ENCODE results near the gene NEK1.

Gene NEK1

DNA sequence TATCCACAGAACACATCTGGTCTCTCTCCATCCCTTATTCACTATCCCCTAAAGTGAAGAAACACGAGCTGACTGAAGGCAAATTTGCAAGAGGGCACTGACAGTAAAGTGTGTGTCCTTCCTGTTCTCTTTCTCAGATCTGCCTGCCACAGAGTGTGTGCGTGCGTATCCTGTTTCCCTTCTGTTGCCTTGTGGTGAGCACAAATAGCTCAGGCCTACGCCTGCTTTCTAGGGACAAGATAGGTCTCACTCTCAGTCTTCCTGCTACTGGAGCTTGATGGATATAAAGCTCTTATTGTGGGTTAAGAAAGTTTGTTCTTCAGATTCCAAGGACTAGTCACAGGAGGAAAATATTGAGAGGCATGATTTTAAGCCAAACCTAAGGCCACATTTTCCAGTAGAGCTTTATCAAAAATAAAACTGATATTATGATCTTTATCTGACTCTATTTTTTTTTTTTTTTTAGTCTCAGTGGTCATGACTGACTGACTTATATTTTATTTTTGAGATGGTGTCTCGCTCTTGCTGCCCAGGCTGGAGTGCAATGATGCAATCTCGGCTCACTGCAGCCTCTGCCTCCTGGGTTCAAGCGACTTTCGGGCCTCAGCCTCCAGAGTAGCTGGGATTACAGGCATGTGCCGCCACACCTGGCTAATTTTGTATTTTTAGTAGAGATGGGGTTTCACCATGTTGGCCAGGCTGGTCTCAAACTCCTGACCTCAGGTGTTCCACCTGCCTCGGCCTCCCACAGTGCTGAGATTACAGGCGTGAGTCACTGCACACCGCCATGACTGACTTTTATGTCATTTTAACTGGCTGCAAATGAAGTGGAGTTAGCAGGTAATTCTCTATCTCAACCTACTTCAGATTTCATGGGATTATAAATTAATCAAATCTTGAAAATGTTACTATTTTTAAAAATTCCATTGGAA, 201.3 kb downstream of the NEK1 start:
- no peak overlapping the region for H3K4me3 ChIP-seq (replicated peaks; ENCODE audit: low read depth, low read length)
- peak; percentile 60 for DNase-seq (ENCODE audit: low read depth)
- no peak for TF ChIP-seq CTCF (IDR thresholded peaks at IDR 0.05; ENCODE audit: low read length, missing control alignments)

DNA sequence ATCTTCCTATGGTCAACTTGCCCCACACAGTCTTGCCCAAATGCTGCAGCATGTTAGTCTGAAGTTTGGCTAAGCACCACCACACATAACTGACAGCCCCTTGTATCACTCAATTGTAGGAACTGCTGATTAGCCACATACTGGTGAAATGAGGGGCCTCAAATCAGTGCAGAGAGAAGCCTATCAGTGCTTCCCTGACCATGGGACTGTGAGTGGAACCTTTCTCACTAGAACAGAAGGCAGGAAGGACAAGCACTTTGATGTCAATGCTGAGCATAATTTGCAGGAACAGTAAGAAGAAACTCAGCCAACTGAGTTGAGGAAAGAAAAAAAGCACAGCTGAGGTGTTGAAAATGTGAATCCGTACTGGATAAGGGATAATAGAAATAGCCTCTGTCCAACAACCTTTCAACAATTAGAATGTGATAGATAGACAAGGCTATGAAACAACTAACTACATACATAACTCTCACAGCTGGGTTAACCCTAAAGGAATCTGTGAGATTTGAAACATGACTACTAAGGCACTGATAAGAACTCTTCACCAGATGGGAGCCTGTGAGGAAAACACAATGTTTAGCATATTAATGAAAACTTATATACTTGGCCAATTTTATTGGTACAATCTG, 205.1 kb downstream of the NEK1 start:
- no peak overlapping the region for H3K4me3 ChIP-seq (replicated peaks; ENCODE audit: low read depth, low read length)
- peak; percentile 42 for DNase-seq (ENCODE audit: low read depth)
- no peak for TF ChIP-seq CTCF (IDR thresholded peaks at IDR 0.05; ENCODE audit: low read length, missing control alignments)

- H3K4me3 ChIP-seq (replicated peaks; ENCODE audit: low read depth, low read length), result no peak overlapping the region
- DNase-seq (ENCODE audit: low read depth), result peak; percentile 92
- TF ChIP-seq CTCF (IDR thresholded peaks at IDR 0.05; ENCODE audit: low read length, missing control alignments), result no peak
Measured at GRCh38 chr4:169404960-169405359, 207.4 kb downstream of the NEK1 start.

GRCh38 chr4:169400832-169401231, 211.6 kb downstream of the NEK1 start:
- H3K4me3 ChIP-seq (replicated peaks; ENCODE audit: low read depth, low read length), result no peak overlapping the region
- no peak for DNase-seq (ENCODE audit: low read depth)
- no peak for TF ChIP-seq CTCF (IDR thresholded peaks at IDR 0.05; ENCODE audit: low read length, missing control alignments)

DNA sequence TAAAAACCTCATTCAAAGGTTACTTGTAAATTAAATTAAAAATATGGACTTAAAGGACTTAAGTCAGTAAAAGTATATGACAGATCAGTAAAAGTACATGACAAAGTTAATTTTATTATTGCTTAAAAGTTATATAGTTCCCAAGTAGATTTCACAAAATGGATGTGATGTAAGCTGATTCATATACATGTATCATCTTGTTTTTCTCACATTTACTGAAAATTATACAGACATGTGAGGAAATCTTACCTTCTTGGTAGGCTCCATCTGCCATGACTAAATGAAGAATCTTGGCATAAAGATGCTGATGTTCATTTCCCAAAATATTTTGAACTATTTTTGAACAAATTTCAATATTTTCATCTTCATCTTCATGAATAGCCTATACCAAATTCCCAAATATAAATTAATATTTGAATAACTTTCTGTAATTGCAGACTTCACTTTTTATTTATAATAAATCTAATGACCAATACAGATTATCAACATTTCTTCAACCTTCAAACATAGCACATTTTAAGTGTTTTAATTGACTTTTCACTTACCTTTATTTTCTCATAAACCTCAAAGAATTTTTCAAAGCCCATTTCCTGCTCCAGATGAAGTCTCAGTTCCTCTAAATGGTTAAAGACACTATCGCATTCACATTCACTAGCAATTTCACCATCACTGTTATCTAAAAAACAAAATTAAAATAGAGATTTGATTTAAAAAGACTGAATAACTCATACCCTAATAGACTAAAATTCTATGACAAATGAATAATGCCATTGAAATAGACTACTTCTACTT, 212.2 kb downstream of the NEK1 start:
- no peak for TF ChIP-seq CTCF (IDR thresholded peaks at IDR 0.05; ENCODE audit: low read length, missing control alignments)
- H3K4me3 ChIP-seq (replicated peaks; ENCODE audit: low read depth, low read length), result no peak overlapping the region
- DNase-seq (ENCODE audit: low read depth), result no peak

DNA sequence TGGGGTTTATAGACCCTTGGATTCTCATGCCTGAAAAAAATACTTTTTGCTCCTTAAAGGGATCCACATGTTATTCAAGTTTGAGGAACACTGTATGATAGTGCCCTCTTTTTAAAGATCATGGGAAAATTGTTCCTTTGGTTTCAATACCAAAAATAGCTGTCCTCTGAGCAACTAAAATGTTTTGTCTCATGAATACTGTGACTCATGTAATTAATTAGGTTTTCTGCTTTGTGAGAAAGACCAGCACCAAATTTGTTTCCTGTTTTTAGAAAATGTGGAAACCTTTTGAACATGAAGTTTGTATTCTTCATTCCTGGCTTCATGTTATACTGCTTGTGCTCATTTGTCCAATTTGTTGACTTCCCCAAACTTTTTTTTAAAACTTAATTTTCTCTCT, 214.1 kb downstream of the NEK1 start:
- no peak for TF ChIP-seq CTCF (IDR thresholded peaks at IDR 0.05; ENCODE audit: low read length, missing control alignments)
- peak; percentile 65 for DNase-seq (ENCODE audit: low read depth)
- H3K4me3 ChIP-seq (replicated peaks; ENCODE audit: low read depth, low read length), result no peak overlapping the region

Data from fibroblast of pulmonary artery (primary cell).